ENCODE results near the gene KAT7. TPM values are rescaled to one million over a fixed set of nuclear protein-coding genes. Genes with fewer than 3 reads are reported as not detected.

The KAT7 gene
- total and polyA plus RNA-seq, 2 of the 8 experiments (the other 6 are each of a cell fraction or from before 2014, with no cell fraction given): 90.9 to 139 TPM

DNA sequence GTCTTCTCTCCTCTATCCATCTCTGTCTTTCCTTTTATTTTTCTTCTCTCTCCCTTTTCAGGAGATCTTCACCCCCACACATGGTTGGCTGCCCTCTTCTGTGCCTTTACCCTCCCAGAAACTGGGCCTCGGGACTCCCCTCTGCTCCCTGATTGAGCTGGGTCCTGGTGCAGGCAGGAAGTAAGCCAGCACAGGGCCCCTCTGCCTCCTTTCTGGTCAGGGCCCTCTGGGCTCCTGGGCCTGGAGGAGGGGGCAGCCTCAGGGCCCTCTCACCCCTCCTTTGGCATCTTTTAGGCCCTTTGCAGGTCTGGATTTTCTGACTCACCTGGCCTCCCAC is 80.5 kb downstream of the KAT7 start:
- H4K8ac ChIP-seq (ENCODE audit: extremely low read depth, insufficient read depth, low read length): no peak overlapping the region
- H3K27ac ChIP-seq (ENCODE audit: low read depth, low read length): no peak overlapping the region
- no peak overlapping the region for H4K5ac ChIP-seq (ENCODE audit: insufficient read length, low read depth, low read length)
- no peak overlapping the region for H3K9ac ChIP-seq (replicated peaks in 1 of 4; ENCODE audit: extremely low read depth in 1 of 4, low read depth in 3 of 4, low read length in 3 of 4)
- TF ChIP-seq EGR1 (IDR thresholded peaks at IDR 0.05; ENCODE audit: borderline replicate concordance, low read depth, low read length) (no peak), HDAC2 (IDR thresholded peaks at IDR 0.05; ENCODE audit: borderline replicate concordance in 1 of 2, low read depth in 2 of 2, low read length in 2 of 2) (no peak), SIRT6 (IDR thresholded peaks at IDR 0.05; ENCODE audit: low read length) (no peak), CEBPB (IDR thresholded peaks at IDR 0.05; ENCODE audit: low read depth, low read length) (no peak), TEAD4 (IDR thresholded peaks at IDR 0.05; ENCODE audit: low read depth, low read length) (no peak), RNF2 (IDR thresholded peaks at IDR 0.05; ENCODE audit: borderline replicate concordance, low read depth, low read length, missing control alignments, poor library complexity, severe bottlenecking) (no peak), JUN (IDR thresholded peaks at IDR 0.05; ENCODE audit: low read depth, low read length) (no peak), TAF7 (optimal IDR thresholded peaks at IDR 0.05; ENCODE audit: borderline replicate concordance, low read depth, low read length) (no peak), POU5F1 (IDR thresholded peaks at IDR 0.05; ENCODE audit: low read depth, low read length) (no peak), ATF3 (IDR thresholded peaks at IDR 0.05; ENCODE audit: insufficient read depth, low read depth, low read length) (no peak), HDAC6 (IDR thresholded peaks at IDR 0.05; ENCODE audit: low read depth, low read length) (no peak), TCF12 (IDR thresholded peaks at IDR 0.05; ENCODE audit: low read depth, low read length) (no peak), CBX5 (IDR thresholded peaks at IDR 0.05; ENCODE audit: low read depth, low read length) (no peak)
- TF ChIP-seq, protein P1, sequence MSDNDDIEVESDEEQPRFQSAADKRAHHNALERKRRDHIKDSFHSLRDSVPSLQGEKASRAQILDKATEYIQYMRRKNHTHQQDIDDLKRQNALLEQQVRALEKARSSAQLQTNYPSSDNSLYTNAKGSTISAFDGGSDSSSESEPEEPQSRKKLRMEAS (IDR thresholded peaks at IDR 0.05): no peak
- no peaks in the 10 kb centered on the region for H3K79me1 ChIP-seq (ENCODE audit: low read depth, low read length)
- peaks cover 5% of the 10 kb centered on the region; the same call in 1 of the 2 replicates for H3K23me2 ChIP-seq (ENCODE audit: low read depth, low read length)
- no peaks in the 10 kb centered on the region for H4K20me1 ChIP-seq (replicated peaks in 1 of 2; ENCODE audit: control insufficient read depth in 1 of 2, insufficient read depth in 2 of 2, low read length in 2 of 2)
- no peak overlapping the region for H2BK12ac ChIP-seq (ENCODE audit: low read depth, low read length)
- POLR2A ChIA-PET (ENCODE audit: partially characterized antibody): interaction anchor here (1.3 to 1.7 kb wide), 3 partner anchors 37 to 41 kb away, joined by 3 to 4 read pairs (median 3); no protein-coding TSS in a partner anchor
- no peaks in the 10 kb centered on the region for H3K79me2 ChIP-seq (ENCODE audit: control insufficient read depth in 1 of 2, insufficient read depth in 2 of 2, low read length in 2 of 2)
- CTCF ChIA-PET (ENCODE audit: partially characterized antibody): interaction anchor here (0.9 to 13.4 kb wide), 8 partner anchors 9 to 132 kb away, joined by 3 to 217 read pairs (median 4); partner anchors contain the start of gene DLX3
- H4K91ac ChIP-seq (replicated peaks; ENCODE audit: insufficient read length, low read length): no peak overlapping the region
- H3K23ac ChIP-seq (ENCODE audit: insufficient read length): no peak overlapping the region
- H3K56ac ChIP-seq (replicated peaks; ENCODE audit: insufficient read length, low read depth, low read length): no peak overlapping the region
- H3K4me1 ChIP-seq (replicated peaks in 1 of 4; ENCODE audit: control insufficient read depth in 3 of 4, insufficient read depth in 4 of 4, low read length in 3 of 4): peaks cover 0 to 23% (median 21%) of the 10 kb centered on the region in 4 experiments; a peak in 6 of 7 replicates
- H3K9me3 ChIP-seq (ENCODE audit: insufficient read depth in 2 of 2, low read depth in 1 of 2, low read length in 1 of 2): no peaks in the 10 kb centered on the region
- no peak overlapping the region for H3K4ac ChIP-seq (replicated peaks; ENCODE audit: insufficient read length, low read depth, low read length)
- H2BK20ac ChIP-seq (ENCODE audit: low read length): no peak overlapping the region
- H3K27me3 ChIP-seq (replicated peaks in 1 of 4; ENCODE audit: control insufficient read depth in 3 of 4, extremely low read depth in 1 of 4, insufficient read depth in 3 of 4, low read length in 3 of 4): no peaks in the 10 kb centered on the region; a peak in 1 of 7 replicates
- no peak for FAIRE-seq
- no peak overlapping the region for H2AFZ ChIP-seq (ENCODE audit: low read length)
- no peak overlapping the region for H2BK15ac ChIP-seq (ENCODE audit: low read length)
- no peak overlapping the region for H3K14ac ChIP-seq (ENCODE audit: insufficient read length)
- no peak overlapping the region for H2AK5ac ChIP-seq (ENCODE audit: low read depth, low read length)
- no peaks in the 10 kb centered on the region for H3K36me3 ChIP-seq (ENCODE audit: control insufficient read depth in 2 of 4, insufficient read depth in 4 of 4, low read length in 3 of 4)
- WGBS, 2 experiments (ENCODE audit: extremely low coverage in 1 of 2, insufficient coverage in 1 of 2, insufficient read length in 1 of 2, insufficient replicate concordance in 2 of 2, low coverage in 1 of 2, low lambda C conversion rate in 2 of 2, missing lambda C conversion rate in 1 of 2): 90% methylated on average over 1 of the region's 1 CpG; no CpG with 5 or more reads in 1 of the 2 experiments
- DNase-seq (ENCODE audit: low read depth in 1 of 2, low spot score in 2 of 2): no peak
- no peak overlapping the region for H2BK120ac ChIP-seq (replicated peaks; ENCODE audit: low read depth, low read length)
- H3K18ac ChIP-seq (ENCODE audit: extremely low read depth, low read length): no peak overlapping the region
- H3K4me3 ChIP-seq (ENCODE audit: extremely low read depth in 1 of 4, insufficient read depth in 2 of 4, low read depth in 3 of 4, low read length in 4 of 4): no peak overlapping the region
- H2BK5ac ChIP-seq (ENCODE audit: low read depth, low read length): no peak overlapping the region
- no peak overlapping the region for H3K4me2 ChIP-seq (ENCODE audit: insufficient read depth in 1 of 2, low read depth in 2 of 2, low read length in 2 of 2)

Data from H1 (cell line).